C4-2B (cell line): ENCODE data around the gene C4BPA.

Source experiments
- H3K27ac ChIP-seq: fragments of 450-650 bp; 2 replicates; pipeline ENCODE4 v1.5.1; 2017
- ZFX ChIP-seq: fragments of 450-650 bp; IDR thresholded peaks from 2 replicates; pipeline ENCODE4 v1.6.1; 2017
- TF ChIP-seq, protein P1 (sequence below): fragments of 450-650 bp; conservative IDR thresholded peaks from 2 replicates; pipeline ENCODE4 v1.5.1; 2017; ENCODE audit warnings: mild to moderate bottlenecking

C4BPA gene

GRCh38 chr1:207140536-207140935 is 36.5 kb downstream of the C4BPA start:
- H3K27ac ChIP-seq = no peak overlapping the region
- no peak for TF ChIP-seq ZFX
- TF ChIP-seq, protein P1, sequence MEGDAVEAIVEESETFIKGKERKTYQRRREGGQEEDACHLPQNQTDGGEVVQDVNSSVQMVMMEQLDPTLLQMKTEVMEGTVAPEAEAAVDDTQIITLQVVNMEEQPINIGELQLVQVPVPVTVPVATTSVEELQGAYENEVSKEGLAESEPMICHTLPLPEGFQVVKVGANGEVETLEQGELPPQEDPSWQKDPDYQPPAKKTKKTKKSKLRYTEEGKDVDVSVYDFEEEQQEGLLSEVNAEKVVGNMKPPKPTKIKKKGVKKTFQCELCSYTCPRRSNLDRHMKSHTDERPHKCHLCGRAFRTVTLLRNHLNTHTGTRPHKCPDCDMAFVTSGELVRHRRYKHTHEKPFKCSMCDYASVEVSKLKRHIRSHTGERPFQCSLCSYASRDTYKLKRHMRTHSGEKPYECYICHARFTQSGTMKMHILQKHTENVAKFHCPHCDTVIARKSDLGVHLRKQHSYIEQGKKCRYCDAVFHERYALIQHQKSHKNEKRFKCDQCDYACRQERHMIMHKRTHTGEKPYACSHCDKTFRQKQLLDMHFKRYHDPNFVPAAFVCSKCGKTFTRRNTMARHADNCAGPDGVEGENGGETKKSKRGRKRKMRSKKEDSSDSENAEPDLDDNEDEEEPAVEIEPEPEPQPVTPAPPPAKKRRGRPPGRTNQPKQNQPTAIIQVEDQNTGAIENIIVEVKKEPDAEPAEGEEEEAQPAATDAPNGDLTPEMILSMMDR = no peak

DNA sequence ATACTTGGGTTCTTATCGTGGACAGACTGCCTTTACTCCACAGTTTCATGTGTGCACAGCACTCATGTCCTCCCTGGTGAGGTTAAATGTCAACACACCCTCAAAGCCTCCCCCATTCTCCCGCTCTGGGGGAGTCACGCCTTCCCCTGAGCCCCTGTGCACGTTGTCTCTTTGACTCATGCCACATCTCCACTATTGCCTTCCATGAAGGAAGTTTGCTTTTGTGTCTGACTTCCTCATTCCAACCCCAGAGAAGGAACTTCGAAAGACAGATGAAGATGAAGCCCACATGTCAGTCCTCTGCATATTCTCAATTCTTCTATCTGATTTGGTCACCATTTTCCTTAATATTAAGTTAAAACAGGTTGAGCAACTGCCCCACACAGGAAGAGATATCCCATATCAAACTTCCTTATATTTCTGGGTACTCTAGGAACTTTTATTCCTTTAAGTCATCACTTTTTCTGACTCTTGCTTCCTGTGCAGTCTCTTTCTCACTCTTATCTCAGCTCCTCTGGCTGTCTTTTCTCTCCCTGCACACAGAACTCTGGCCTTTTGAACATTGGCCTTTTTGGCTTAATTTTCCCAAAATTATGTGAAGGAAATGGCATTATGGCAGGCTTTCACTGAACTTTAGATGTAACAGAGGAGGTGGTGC is 41.5 kb downstream of the C4BPA start:
- TF ChIP-seq ZFX = no peak
- TF ChIP-seq, protein P1 = no peak
- no peak overlapping the region for H3K27ac ChIP-seq

DNA sequence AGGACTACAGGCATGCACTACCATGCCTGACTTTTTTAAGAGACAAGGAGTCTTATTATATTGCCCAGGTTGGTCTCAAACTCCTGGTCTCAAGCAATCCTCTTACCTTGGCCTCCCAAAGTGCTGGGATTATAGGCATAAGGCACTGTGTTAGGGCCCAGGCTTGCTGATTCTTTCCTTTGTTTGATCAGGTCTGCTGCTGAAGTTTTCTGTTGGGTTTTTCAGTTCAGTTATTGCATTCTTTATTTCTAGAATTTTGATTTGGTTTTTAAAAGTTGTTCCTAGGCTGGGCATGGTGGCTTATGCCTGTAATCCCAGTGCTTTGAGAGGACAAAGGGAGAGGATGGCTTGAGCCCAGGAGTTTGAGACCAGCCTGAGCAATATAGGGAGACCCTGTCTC is 47.9 kb downstream of the C4BPA start:
- TF ChIP-seq, protein P1 = no peak
- no peak for TF ChIP-seq ZFX
- H3K27ac ChIP-seq = no peak overlapping the region

GRCh38 chr1:207152792-207153468 is 48.9 kb downstream of the C4BPA start:
- no peak overlapping the region; the same call in 1 of the 2 replicates for H3K27ac ChIP-seq
- no peak for TF ChIP-seq ZFX
- TF ChIP-seq, protein P1 = no peak

GRCh38 chr1:207155028-207155427 is 51.0 kb downstream of the C4BPA start:
- no peak overlapping the region for H3K27ac ChIP-seq
- TF ChIP-seq ZFX = no peak
- TF ChIP-seq, protein P1 = no peak

GRCh38 chr1:207156095-207156494 is 52.1 kb downstream of the C4BPA start:
- no peak overlapping the region for H3K27ac ChIP-seq
- TF ChIP-seq, protein P1 = no peak
- no peak for TF ChIP-seq ZFX

GRCh38 chr1:207156826-207157225 is 52.8 kb downstream of the C4BPA start:
- TF ChIP-seq, protein P1 = no peak
- TF ChIP-seq ZFX = no peak
- no peak overlapping the region for H3K27ac ChIP-seq
